Testis (tissue), 3 donors: Measurements from ENCODE around the gene TRUB1. TPM values are rescaled to one million over a fixed set of nuclear protein-coding genes. Genes with fewer than 3 reads are reported as not detected.
"Not testable (repeated sequence)": the region's sequence is repeated elsewhere in the genome, so short reads cannot be mapped to it uniquely, and the experiment has no call there.

Experiments
- DNase-seq: peaks from one replicate; pipeline ENCODE4 v3.0.0-alpha.2; 2019
- H3K27ac ChIP-seq, 2 donors: fragments of 200-600 bp; sonication (generic); one replicate each; pipeline ENCODE4 v1.5.1; 2019
- H3K27me3 ChIP-seq: fragments of 200-600 bp; sonication (generic); one replicate; pipeline ENCODE4 v1.5.1; 2019
- H3K36me3 ChIP-seq: fragments of 200-600 bp; sonication (generic); one replicate; pipeline ENCODE4 v1.5.1; 2017; ENCODE audit warnings: low read depth; ENCODE audit errors: missing control alignments
- H3K4me1 ChIP-seq: fragments of 200-600 bp; sonication (generic); one replicate; pipeline ENCODE4 v1.5.1; 2019
- H3K4me3 ChIP-seq, 2 donors: fragments of 200-600 bp; sonication (generic); one replicate each; pipeline ENCODE4 v1.5.1; 2017 to 2019
- H3K9me3 ChIP-seq: fragments of 200-600 bp; sonication (generic); one replicate; pipeline ENCODE4 v1.5.1; 2017
- POLR2A ChIP-seq: fragments of 450-650 bp; IDR thresholded peaks from one replicate; pipeline ENCODE4 v1.6.1; 2017; ENCODE audit warnings: antibody characterized with exemption, mild to moderate bottlenecking, moderate library complexity
- WGBS, 2 donors: methylation state at CpG; one replicate each; pipeline ENCODE4 v1.1.5; 2018; 5-methylcytosine and 5-hydroxymethylcytosine counted together
- intact Hi-C: fragments of 100-400 bp; cut with DNase I; formaldehyde crosslinking; loops from one replicate; pipeline ENCODE4 v1.15.1; 2023; ENCODE audit warnings: low total_unique reads
- polyA plus RNA-seq: library from polyadenylated mRNA; stranded (reverse); fragments of 350-450 nt; fragmentation: Illumina TruSeq; extraction: RNeasy Lipid Tissue Mini Kit (QIAGEN cat#74804); gene quantifications from one replicate; pipeline ENCODE4 v1.2.3, GENCODE V29; 2014; ENCODE audit warnings: low read depth, low replicate concordance; ENCODE audit not compliant: insufficient read depth
- total RNA-seq, 2 donors: library from RNA; depleted of rRNA; stranded (reverse); fragments of >200 nt; gene quantifications; one replicate each; pipeline ENCODE4 v1.2.3, GENCODE V29; 2016
- TF ChIP-seq, protein P1 (sequence below), 3 experiments: fragments of 450-650 bp in 2 of 3; fragments of 200-600 bp in 1 of 3; sonication (generic) in 1 of 3; IDR thresholded peaks; one replicate each; pipeline ENCODE4 v1.5.1; 2016 to 2019; ENCODE audit warnings: antibody characterized with exemption in 3 of 3, mild to moderate bottlenecking in 2 of 3, moderate library complexity in 1 of 3

The TRUB1 gene
- total and polyA plus RNA-seq, 3 donors from 2014 or later: 33.5 to 44.5 (median 43.5) TPM

DNA sequence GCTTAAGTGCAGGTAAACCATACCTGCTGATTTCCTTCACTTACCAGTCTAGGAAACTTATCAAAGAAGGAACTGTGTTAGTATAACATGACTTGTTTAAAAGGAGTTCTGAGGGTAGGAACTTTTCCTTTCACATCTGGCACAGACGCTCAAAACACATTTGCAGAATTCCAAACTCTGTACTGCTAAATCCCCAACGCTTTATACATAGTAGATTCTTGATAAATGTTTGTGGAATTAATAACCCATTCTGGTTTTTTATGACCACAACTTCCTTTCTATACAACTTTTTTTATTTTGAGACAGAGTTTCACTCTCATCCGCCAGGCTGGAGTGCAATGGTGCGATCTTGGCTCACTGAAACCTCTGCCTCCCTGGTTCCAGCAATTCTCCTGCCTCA lies 7.7 kb upstream of the TRUB1 start:
- DNase-seq: no peak
- no peaks in the 10 kb centered on the region for H3K27me3 ChIP-seq
- WGBS, 2 donors: 77 to 83% methylated on average over 4 of the region's 4 CpGs
- H3K9me3 ChIP-seq: no peaks in the 10 kb centered on the region
- no peaks in the 10 kb centered on the region for H3K4me1 ChIP-seq
- TF ChIP-seq, protein P1, sequence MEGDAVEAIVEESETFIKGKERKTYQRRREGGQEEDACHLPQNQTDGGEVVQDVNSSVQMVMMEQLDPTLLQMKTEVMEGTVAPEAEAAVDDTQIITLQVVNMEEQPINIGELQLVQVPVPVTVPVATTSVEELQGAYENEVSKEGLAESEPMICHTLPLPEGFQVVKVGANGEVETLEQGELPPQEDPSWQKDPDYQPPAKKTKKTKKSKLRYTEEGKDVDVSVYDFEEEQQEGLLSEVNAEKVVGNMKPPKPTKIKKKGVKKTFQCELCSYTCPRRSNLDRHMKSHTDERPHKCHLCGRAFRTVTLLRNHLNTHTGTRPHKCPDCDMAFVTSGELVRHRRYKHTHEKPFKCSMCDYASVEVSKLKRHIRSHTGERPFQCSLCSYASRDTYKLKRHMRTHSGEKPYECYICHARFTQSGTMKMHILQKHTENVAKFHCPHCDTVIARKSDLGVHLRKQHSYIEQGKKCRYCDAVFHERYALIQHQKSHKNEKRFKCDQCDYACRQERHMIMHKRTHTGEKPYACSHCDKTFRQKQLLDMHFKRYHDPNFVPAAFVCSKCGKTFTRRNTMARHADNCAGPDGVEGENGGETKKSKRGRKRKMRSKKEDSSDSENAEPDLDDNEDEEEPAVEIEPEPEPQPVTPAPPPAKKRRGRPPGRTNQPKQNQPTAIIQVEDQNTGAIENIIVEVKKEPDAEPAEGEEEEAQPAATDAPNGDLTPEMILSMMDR (IDR thresholded peaks at IDR 0.05): no peak
- no peak for TF ChIP-seq POLR2A
- H3K36me3 ChIP-seq: no peaks in the 10 kb centered on the region
- H3K27ac ChIP-seq: no peak overlapping the region
- intact Hi-C loops: no loop called here
- H3K4me3 ChIP-seq: no peak overlapping the region

GRCh38 chr10:114931072-114931679 lies 6.8 kb upstream of the TRUB1 start:
- intact Hi-C loops: no loop called here
- no peak for DNase-seq
- Histone ChIP-seq H3K4me1 (no peaks in the 10 kb centered on the region), H3K4me3 (no peak overlapping the region), H3K27me3 (no peaks in the 10 kb centered on the region), H3K9me3 (no peaks in the 10 kb centered on the region), H3K27ac (no peak overlapping the region), H3K36me3 (no peaks in the 10 kb centered on the region)
- 65 to 69% methylated on average over 2 of the region's 2 CpGs for WGBS, 2 donors
- TF ChIP-seq POLR2A: no peak
- TF ChIP-seq, protein P1 (IDR thresholded peaks at IDR 0.05): no peak

- no peak overlapping the region for H3K27ac ChIP-seq
- no peaks in the 10 kb centered on the region for H3K4me1 ChIP-seq
- intact Hi-C loops: no loop called here
- no peaks in the 10 kb centered on the region for H3K36me3 ChIP-seq
- no peak overlapping the region for H3K4me3 ChIP-seq
- H3K27me3 ChIP-seq: no peaks in the 10 kb centered on the region
- DNase-seq: no peak
- no peaks in the 10 kb centered on the region for H3K9me3 ChIP-seq
- no peak for TF ChIP-seq POLR2A
- TF ChIP-seq, protein P1 (IDR thresholded peaks at IDR 0.05): no peak
Measured at GRCh38 chr10:114932225-114932624, 5.8 kb upstream of the TRUB1 start.

- TF ChIP-seq, protein P1 (IDR thresholded peaks at IDR 0.05): no peak
- no peak for TF ChIP-seq POLR2A
- Histone ChIP-seq H3K36me3 (no peaks in the 10 kb centered on the region), H3K9me3 (no peaks in the 10 kb centered on the region), H3K4me1 (no peaks in the 10 kb centered on the region), H3K27me3 (no peaks in the 10 kb centered on the region), H3K4me3 (no peak overlapping the region), H3K27ac (no peak overlapping the region)
- intact Hi-C loops: no loop called here
- WGBS, 2 donors: 82 to 91% methylated on average over 2 of the region's 2 CpGs
- DNase-seq: no peak
Measured at GRCh38 chr10:114932945-114933344, 5.0 kb upstream of the TRUB1 start.

DNA sequence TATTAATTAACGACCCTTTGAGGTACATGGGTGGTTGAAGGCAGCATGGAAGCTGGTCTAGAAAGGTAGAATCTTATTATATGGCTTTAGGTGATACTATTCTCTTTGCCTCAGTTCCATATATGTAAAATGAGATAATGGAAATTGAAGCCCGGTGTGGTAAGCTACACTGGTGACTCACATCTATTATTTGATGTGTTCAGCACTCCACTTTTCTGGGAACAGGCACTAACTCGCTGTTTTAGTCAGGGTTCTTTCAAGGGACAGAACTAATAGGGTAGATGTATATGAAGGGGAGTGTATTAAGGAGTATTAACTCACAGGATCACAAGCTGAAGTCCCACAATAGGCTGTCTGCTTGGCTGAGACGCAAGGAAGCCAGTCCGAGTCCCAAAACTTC lies 4.4 kb upstream of the TRUB1 start:
- Histone ChIP-seq H3K4me3 (no peak overlapping the region), H3K4me1 (peaks cover under 1% of the 10 kb centered on the region), H3K27me3 (no peaks in the 10 kb centered on the region), H3K27ac (no peak overlapping the region), H3K9me3 (no peaks in the 10 kb centered on the region), H3K36me3 (no peaks in the 10 kb centered on the region)
- WGBS, 2 donors: 89% methylated on average over 5 of the region's 5 CpGs
- intact Hi-C loops: no loop called here
- no peak for DNase-seq
- no peak for TF ChIP-seq POLR2A
- TF ChIP-seq, protein P1 (IDR thresholded peaks at IDR 0.05): no peak

DNA sequence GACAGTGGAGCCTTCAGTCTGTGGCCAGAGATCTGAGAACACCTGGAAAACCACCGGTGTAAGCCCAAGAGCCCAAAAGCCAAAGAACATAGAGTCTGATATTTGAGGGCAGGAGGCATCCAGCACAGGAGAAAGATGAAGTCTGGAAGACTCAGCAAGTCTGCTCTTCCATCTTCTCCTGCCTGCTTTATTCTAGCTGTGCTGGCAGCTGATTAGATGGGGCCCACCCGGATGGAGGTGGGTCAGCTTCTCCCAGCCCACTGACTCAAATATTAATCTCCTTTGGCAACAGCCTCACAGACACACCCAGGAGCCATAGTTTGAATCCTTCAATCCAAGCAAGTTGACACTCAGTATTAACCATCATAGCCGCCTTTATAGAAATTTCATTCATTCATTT lies 4.0 kb upstream of the TRUB1 start:
- H3K27me3 ChIP-seq, intact Hi-C loops, H3K4me1 ChIP-seq, H3K27ac ChIP-seq, DNase-seq, H3K9me3 ChIP-seq, H3K4me3 ChIP-seq, H3K36me3 ChIP-seq: not testable (repeated sequence)
- 66 to 71% methylated on average over 3 of the region's 3 CpGs for WGBS, 2 donors
